C4-2B (cell line): ENCODE results near the gene LGMN.

Source experiments
- ZFX ChIP-seq: fragments of 450-650 bp; IDR thresholded peaks from 2 replicates; pipeline ENCODE4 v1.6.1; 2017
- TF ChIP-seq, protein P1 (sequence below): fragments of 450-650 bp; conservative IDR thresholded peaks from 2 replicates; pipeline ENCODE4 v1.5.1; 2017; ENCODE audit warnings: mild to moderate bottlenecking

DNA sequence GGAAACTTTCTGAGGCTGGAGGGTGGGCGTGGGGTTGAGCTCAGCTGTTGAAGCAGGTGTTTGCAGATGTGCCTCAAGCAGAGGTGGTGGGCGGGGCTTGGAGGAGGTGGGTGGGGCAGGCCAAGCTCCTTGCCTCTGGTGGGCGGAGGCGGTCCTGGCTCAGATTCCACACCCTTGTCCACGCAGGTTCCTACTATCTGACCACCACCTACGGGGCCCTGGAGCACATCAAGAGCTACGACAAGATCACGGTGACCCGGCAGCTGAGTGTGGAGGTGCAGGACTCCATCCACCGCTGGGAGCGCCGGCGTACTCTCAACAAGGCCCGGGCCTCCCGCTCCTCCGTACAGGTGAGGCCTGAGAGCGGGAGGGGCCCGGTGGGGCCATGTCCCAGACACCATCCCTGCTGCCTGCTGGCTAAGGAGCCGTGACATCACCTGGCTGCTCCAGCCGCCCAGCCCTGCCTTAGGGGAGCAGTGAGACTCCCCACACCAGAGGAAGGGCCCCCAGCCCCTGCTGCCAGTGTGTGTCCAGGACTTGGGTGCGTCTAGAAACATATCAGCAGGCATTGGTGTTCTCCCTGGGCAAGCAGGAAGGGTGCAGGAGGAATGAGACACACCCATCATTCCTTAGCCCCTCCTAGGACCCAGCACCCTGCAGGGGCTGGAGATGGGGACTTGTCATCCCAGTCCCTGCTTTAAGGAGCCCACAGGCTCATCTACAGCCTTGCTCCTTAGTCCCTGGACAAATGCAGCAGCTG lies 63.4 kb downstream of the LGMN start:
- TF ChIP-seq, protein P1, sequence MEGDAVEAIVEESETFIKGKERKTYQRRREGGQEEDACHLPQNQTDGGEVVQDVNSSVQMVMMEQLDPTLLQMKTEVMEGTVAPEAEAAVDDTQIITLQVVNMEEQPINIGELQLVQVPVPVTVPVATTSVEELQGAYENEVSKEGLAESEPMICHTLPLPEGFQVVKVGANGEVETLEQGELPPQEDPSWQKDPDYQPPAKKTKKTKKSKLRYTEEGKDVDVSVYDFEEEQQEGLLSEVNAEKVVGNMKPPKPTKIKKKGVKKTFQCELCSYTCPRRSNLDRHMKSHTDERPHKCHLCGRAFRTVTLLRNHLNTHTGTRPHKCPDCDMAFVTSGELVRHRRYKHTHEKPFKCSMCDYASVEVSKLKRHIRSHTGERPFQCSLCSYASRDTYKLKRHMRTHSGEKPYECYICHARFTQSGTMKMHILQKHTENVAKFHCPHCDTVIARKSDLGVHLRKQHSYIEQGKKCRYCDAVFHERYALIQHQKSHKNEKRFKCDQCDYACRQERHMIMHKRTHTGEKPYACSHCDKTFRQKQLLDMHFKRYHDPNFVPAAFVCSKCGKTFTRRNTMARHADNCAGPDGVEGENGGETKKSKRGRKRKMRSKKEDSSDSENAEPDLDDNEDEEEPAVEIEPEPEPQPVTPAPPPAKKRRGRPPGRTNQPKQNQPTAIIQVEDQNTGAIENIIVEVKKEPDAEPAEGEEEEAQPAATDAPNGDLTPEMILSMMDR, result no peak
- no peak for TF ChIP-seq ZFX
